HG02678 (cell line): ENCODE measurements around the gene PAIP2.
"Not testable (repeated sequence)": the region's sequence is repeated elsewhere in the genome, so short reads cannot be mapped to it uniquely, and the experiment has no call there.

Experiments used
- ATAC-seq: cut with Tn5 transposase; IDR thresholded peaks from one replicate; pipeline ENCODE4 v1.9.1; 2021; ENCODE audit warnings: mild to moderate bottlenecking, moderate library complexity; ENCODE audit not compliant: unreplicated experiment

Gene PAIP2

GRCh38 chr5:139314276-139314675, 27.4 kb upstream of the PAIP2 start:
- ATAC-seq = no peak

GRCh38 chr5:139315056-139315615, 26.5 kb upstream of the PAIP2 start:
- no peak for ATAC-seq

- no peak for ATAC-seq
Measured at GRCh38 chr5:139335811-139336210, 5.8 kb upstream of the PAIP2 start.

GRCh38 chr5:139340051-139340450, 1.6 kb upstream of the PAIP2 start:
- ATAC-seq = no peak

- ATAC-seq = no peak
Measured at GRCh38 chr5:139341187-139341688, 416 bp upstream of the PAIP2 start.

- ATAC-seq = peak; percentile 60
Measured at GRCh38 chr5:139342423-139342723, 719 bp downstream of the PAIP2 start.

- ATAC-seq = no peak
Measured at GRCh38 chr5:139343476-139343875, 1.8 kb downstream of the PAIP2 start.

- ATAC-seq = no peak
Measured at GRCh38 chr5:139344177-139344576, 2.5 kb downstream of the PAIP2 start.

GRCh38 chr5:139345442-139345841, 3.8 kb downstream of the PAIP2 start:
- ATAC-seq = not testable (repeated sequence)

- ATAC-seq = not testable (repeated sequence)
Measured at GRCh38 chr5:139347863-139348262, 6.2 kb downstream of the PAIP2 start.

GRCh38 chr5:139354186-139354585, 12.5 kb downstream of the PAIP2 start:
- ATAC-seq = no peak

GRCh38 chr5:139355900-139356299, 14.2 kb downstream of the PAIP2 start:
- not testable (repeated sequence) for ATAC-seq

- no peak for ATAC-seq
Measured at GRCh38 chr5:139358064-139358463, 16.4 kb downstream of the PAIP2 start.

GRCh38 chr5:139360384-139360783, 18.7 kb downstream of the PAIP2 start:
- no peak for ATAC-seq

GRCh38 chr5:139361835-139362429, 20.3 kb downstream of the PAIP2 start:
- ATAC-seq = no peak

- ATAC-seq = no peak
Measured at GRCh38 chr5:139363937-139364336, 22.3 kb downstream of the PAIP2 start.

GRCh38 chr5:139364466-139364865, 22.8 kb downstream of the PAIP2 start:
- ATAC-seq = no peak

- no peak for ATAC-seq
Measured at GRCh38 chr5:139368613-139369012, 27.0 kb downstream of the PAIP2 start.

GRCh38 chr5:139369181-139369580, 27.5 kb downstream of the PAIP2 start:
- no peak for ATAC-seq

- ATAC-seq = no peak
Measured at GRCh38 chr5:139371482-139372435, 30.1 kb downstream of the PAIP2 start.

GRCh38 chr5:139374909-139375308, 33.3 kb downstream of the PAIP2 start:
- ATAC-seq = no peak

GRCh38 chr5:139376364-139376763, 34.7 kb downstream of the PAIP2 start:
- ATAC-seq = no peak
